ENCODE measurements around the gene ITPRID1.

Gene ITPRID1

GRCh38 chr7:31642681-31643115 is 128.8 kb downstream of the ITPRID1 start:
- no peak for DNase-seq

- DNase-seq: no peak
Observed at GRCh38 chr7:31646942-31647341, 133.1 kb downstream of the ITPRID1 start.

GRCh38 chr7:31647511-31647910 is 133.6 kb downstream of the ITPRID1 start:
- no peak for DNase-seq

GRCh38 chr7:31648288-31648687 is 134.4 kb downstream of the ITPRID1 start:
- DNase-seq: no peak

- no peak for DNase-seq
Observed at GRCh38 chr7:31648880-31649279, 135.0 kb downstream of the ITPRID1 start.

GRCh38 chr7:31651234-31652062 is 137.6 kb downstream of the ITPRID1 start:
- DNase-seq: no peak

GRCh38 chr7:31652063-31652326 is 138.1 kb downstream of the ITPRID1 start:
- no peak for DNase-seq

GRCh38 chr7:31663072-31663471 is 149.2 kb downstream of the ITPRID1 start:
- no peak for DNase-seq

GRCh38 chr7:31664890-31665289 is 151.0 kb downstream of the ITPRID1 start:
- no peak for DNase-seq

- no peak for DNase-seq
Observed at GRCh38 chr7:31665546-31665945, 151.7 kb downstream of the ITPRID1 start.

GRCh38 chr7:31669461-31669860 is 155.6 kb downstream of the ITPRID1 start:
- DNase-seq: no peak

GRCh38 chr7:31679574-31680305 is 165.8 kb downstream of the ITPRID1 start:
- DNase-seq: no peak

GRCh38 chr7:31683445-31684225 is 169.7 kb downstream of the ITPRID1 start:
- DNase-seq: no peak

GRCh38 chr7:31687024-31687748 is 173.3 kb downstream of the ITPRID1 start, which contains the start of gene PPP1R17:
Gene PPP1R17, plus strand, starts transcription at chr7:31687215. Its CDS starts 5,227 bp downstream, at chr7:31692442.
- DNase-seq: no peak

GRCh38 chr7:31688372-31688771 is 174.5 kb downstream of the ITPRID1 start:
- no peak for DNase-seq

GRCh38 chr7:31688996-31689395 is 175.1 kb downstream of the ITPRID1 start:
- DNase-seq: no peak

- DNase-seq: no peak
Observed at GRCh38 chr7:31690935-31691334, 177.0 kb downstream of the ITPRID1 start.

- no peak for DNase-seq
Observed at GRCh38 chr7:31692451-31692850, 178.6 kb downstream of the ITPRID1 start.

GRCh38 chr7:31692871-31693270 is 179.0 kb downstream of the ITPRID1 start:
- DNase-seq: no peak

GRCh38 chr7:31695859-31696614 is 182.1 kb downstream of the ITPRID1 start:
- no peak for DNase-seq

- DNase-seq: no peak
Observed at GRCh38 chr7:31699050-31699449, 185.2 kb downstream of the ITPRID1 start.

GRCh38 chr7:31702354-31702753 is 188.5 kb downstream of the ITPRID1 start:
- DNase-seq: no peak

Data from stimulated activated CD4-positive, alpha-beta T cell treated with anti-CD3 and anti-CD28 coated beads, Interleukin-4, amount 100 ng/mL, for 24 hours (primary cell).